ENCODE data around the gene ABCA8.
"Not testable (repeated sequence)": the region's sequence is repeated elsewhere in the genome, so short reads cannot be mapped to it uniquely, and the experiment has no call there.

Gene ABCA8, protein sequence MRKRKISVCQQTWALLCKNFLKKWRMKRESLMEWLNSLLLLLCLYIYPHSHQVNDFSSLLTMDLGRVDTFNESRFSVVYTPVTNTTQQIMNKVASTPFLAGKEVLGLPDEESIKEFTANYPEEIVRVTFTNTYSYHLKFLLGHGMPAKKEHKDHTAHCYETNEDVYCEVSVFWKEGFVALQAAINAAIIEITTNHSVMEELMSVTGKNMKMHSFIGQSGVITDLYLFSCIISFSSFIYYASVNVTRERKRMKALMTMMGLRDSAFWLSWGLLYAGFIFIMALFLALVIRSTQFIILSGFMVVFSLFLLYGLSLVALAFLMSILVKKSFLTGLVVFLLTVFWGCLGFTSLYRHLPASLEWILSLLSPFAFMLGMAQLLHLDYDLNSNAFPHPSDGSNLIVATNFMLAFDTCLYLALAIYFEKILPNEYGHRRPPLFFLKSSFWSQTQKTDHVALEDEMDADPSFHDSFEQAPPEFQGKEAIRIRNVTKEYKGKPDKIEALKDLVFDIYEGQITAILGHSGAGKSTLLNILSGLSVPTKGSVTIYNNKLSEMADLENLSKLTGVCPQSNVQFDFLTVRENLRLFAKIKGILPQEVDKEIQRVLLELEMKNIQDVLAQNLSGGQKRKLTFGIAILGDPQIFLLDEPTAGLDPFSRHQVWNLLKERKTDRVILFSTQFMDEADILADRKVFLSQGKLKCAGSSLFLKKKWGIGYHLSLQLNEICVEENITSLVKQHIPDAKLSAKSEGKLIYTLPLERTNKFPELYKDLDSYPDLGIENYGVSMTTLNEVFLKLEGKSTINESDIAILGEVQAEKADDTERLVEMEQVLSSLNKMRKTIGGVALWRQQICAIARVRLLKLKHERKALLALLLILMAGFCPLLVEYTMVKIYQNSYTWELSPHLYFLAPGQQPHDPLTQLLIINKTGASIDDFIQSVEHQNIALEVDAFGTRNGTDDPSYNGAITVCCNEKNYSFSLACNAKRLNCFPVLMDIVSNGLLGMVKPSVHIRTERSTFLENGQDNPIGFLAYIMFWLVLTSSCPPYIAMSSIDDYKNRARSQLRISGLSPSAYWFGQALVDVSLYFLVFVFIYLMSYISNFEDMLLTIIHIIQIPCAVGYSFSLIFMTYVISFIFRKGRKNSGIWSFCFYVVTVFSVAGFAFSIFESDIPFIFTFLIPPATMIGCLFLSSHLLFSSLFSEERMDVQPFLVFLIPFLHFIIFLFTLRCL (N-terminal part only)

GRCh38 chr17:68955181-68955841 is at the start of gene ABCA8:
ABCA8 (minus strand) TSS chr17:68955392; CDS start chr17:68942034, 13,358 bp downstream.
- DNase-seq: no peak

- DNase-seq: not testable (repeated sequence)
Measured at GRCh38 chr17:69004759-69005158, 49.6 kb upstream of the ABCA8 start.

DNA sequence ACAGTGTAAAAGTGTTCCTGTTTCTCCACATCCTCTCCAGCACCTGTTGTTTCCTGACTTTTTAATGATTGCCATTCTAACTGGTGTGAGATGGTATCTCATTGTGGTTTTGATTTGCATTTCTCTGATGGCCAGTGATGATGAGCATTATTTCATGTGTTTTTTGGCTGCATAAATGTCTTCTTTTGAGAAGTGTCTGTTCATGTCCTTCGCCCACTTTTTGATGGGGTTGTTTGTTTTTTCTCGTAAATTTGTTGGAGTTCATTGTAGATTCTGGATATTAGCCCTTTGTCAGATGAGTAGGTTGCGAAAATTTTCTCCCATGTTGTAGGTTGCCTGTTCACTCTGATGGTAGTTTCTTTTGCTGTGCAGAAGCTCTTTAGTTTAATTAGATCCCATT is 44.6 kb upstream of the ABCA8 start:
- DNase-seq: not testable (repeated sequence)

DNA sequence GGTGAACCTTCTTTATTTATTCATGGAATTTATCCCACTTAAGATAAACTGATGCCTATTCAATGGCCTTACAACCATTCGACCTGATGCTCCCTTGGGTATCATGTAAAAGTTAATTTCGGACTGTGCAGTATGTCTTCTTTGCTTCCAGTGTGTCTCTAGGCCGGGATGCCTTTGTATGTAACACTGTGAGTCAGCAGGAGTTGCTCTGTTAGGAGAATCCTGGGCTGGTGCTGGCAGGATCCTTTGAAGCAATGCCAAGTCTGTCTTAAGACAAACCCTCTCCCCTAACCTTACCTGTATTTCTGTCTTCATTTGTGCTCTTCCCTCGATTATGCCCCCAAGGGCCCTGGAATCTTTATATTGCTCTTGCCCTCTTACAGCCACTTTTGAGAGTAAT is 37.9 kb upstream of the ABCA8 start:
- DNase-seq: peak; percentile 1

GRCh38 chr17:68987966-68988365 is 32.8 kb upstream of the ABCA8 start:
- no peak for DNase-seq

GRCh38 chr17:68981288-68981687 is 26.1 kb upstream of the ABCA8 start:
- peak; percentile 77 for DNase-seq

- DNase-seq: peak; percentile 29
Measured at GRCh38 chr17:68973098-68973846, 18.1 kb upstream of the ABCA8 start.

DNA sequence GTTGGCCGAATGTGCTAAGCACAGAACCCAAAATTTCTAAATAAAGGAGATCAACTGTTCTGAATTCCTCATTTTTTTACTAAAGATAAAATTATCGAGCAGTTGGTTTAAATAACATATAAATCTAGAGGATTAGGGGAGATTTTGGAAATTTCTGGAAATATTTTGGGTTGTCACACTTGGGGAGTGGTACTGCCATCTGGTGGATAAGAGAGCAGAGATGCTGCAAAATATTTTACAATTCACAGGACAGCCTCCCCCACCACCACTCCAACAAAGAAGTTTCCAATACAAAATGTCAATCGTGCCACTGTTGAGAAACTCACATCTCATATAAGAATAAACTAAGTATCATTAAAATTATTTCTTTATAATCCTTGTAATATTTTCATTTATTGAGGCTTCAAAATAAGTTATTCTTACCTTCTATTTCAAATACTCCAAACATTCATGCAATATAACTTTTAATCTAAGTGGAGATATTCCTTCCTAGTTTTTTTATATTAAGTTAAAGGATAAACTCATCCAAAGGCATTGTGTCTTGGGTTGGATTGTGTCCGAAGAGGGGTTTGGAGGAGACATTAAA is 17.0 kb upstream of the ABCA8 start:
- peak; percentile 7 for DNase-seq

- DNase-seq: no peak
Measured at GRCh38 chr17:68969101-68969500, 13.9 kb upstream of the ABCA8 start.

- no peak for DNase-seq
Measured at GRCh38 chr17:68963958-68964357, 8.8 kb upstream of the ABCA8 start.

DNA sequence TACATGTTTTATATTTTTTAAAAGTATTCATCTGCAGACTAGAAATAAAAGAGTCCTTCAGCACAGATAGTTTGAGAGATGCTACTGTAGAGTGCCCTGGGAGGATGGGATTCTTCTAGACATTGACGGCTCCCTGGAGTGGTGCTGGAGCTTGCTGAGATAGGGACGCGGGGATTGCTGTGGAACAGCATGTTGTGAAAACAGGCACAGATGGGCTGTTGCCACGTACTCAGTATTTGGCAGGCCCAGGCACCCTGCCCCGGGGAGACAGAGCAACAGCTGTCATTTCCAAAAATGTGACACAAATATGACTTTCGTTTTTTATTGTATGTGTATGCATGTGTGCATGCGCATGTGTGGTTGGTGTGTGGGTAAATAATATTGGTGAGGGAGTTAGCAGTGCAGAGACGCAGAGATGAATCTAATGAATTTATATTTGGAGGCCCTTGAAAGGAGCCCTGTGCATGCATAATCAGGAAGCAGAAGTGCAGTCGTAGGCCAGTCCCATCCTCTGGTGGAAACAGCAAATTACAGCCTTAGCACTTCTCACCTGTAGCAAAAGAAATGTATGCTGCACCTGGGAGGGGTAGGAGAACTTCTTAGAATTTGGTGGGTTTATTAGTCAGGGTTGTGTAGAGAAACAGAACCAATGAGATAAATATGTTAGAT is 6.2 kb upstream of the ABCA8 start:
- DNase-seq: no peak

DNA sequence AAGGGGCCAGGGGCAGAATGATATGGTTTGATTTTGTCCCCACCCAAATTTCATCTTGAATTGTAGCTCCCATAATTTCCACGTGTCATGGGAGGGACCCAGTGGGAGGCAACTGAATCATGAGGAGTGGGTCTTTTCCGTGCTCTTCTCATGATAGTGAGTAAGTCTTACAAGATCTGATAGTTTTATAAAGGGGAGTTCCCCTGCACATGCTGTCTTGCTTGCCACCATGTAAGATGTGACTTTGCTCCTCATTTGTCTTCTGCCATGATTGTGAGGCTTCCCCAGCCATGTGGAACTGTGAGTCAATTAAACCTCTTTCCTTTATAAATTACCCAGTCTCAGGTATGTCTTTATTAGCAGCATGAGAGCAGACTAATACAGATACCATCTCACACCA is 3.9 kb upstream of the ABCA8 start:
- not testable (repeated sequence) for DNase-seq

GRCh38 chr17:68957944-68958343 is 2.8 kb upstream of the ABCA8 start:
- no peak for DNase-seq

- DNase-seq: no peak
Measured at GRCh38 chr17:68954146-68954896, 871 bp downstream of the ABCA8 start.

DNA sequence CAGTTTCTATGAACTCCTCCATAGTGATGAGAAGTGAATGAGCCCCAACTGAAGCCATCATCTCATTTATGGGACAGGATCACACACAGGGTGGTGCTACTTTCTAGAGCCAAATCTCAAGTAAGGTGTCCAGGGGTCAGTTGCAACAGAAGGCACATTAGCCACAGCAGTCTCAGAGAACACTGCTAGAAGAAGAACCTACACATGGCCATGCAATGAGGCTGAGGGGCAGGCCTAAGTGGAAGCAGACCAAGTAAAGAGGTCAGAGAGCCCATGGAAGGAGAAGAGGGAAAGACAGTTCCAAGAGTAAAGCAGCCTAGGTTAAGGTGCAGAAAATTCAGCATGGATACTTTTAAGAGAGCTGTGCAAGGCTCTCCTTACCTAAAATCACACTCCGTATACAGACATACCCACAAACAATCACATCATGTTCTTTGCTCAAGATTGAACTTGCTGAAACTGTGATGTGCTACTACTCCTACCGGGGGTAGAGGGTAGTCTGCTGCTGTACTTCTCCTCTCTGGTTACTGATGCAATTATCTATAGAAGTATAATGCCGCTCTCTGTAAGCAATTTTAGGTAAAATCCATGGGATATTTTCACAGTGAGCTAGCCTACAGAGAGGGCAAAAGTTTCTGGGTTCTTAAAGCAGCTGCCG is 1.7 kb downstream of the ABCA8 start:
- DNase-seq: no peak

DNA sequence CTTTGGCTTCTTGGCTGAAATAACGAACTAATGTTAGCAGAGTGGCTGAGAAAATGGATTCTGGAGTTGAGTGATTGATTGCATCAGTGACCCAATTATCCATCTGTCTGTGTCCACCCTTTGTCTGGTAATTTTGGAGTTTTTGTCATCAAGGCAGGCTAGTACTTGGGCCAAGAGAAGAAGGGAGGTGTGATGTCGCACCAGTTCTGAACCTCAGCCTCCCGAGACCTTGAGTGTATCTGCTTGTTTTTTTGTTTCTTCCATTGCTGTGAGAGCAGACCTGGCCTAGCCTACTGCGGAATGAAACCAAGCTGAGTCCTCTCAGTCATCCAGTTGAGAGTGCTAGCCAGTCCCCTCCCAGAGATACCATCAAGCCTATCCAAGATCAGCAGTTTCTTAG is 4.5 kb downstream of the ABCA8 start:
- no peak for DNase-seq

DNA sequence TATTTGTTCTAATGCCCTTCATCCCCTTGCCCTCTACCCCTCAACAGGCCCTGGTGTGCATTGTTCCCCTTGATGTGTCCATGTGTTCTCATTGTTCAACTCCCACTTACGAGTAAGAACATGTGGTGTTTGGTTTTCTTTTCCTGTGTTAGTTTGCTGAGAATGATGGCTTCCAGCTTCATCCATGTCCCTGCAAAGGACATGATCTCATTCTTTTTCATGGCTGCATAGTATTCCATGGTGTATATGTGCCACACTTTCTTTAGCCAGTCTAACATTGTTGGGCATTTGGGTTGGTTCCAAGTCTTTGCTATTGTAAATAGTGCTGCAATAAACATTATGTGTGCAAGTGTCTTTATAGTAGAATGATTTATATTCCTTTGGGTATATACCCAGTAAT is 7.3 kb downstream of the ABCA8 start:
- not testable (repeated sequence) for DNase-seq

DNA sequence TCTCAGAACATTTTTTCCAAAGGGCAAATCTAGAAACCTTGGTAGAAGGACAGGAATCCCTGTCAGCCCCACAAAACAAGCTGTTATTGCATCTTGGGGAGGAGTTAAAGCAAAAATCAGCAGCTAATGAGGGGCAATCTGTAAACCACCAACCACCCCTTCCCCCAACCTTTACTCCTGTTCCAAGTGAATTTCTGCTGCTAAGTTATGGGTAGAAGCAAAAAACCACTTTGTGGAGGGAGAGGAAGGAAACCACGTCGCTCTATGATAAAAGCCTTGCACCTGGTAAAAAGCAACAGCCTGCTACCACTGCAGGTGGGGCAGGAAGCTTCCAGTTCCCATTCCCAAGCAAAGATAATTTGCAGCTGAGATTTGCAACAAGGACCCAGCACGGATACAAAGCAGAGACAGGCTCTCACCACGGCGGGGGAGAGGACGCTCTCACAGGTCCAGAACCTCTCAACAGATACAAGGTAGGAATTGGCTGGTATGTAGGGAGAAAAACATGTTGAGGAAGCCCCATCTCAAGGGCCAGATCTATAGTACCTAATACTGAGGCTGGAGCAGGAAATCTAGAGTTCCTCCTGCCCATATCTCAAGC is 10.7 kb downstream of the ABCA8 start:
- DNase-seq: no peak

GRCh38 chr17:68943812-68944182 is 11.4 kb downstream of the ABCA8 start:
- DNase-seq: not testable (repeated sequence)
